Stimulated activated CD4-positive, alpha-beta T cell treated with anti-CD3 and anti-CD28 coated beads, Interleukin-4, amount 100 ng/mL, for 24 hours (primary cell): ENCODE data around the gene CD1C.
"Not testable (repeated sequence)": the region's sequence is repeated elsewhere in the genome, so short reads cannot be mapped to it uniquely, and the experiment has no call there.

Experiments
- DNase-seq: peaks from one replicate; pipeline ENCODE4 v3.0.0-alpha.2; 2020

The CD1C gene

DNA sequence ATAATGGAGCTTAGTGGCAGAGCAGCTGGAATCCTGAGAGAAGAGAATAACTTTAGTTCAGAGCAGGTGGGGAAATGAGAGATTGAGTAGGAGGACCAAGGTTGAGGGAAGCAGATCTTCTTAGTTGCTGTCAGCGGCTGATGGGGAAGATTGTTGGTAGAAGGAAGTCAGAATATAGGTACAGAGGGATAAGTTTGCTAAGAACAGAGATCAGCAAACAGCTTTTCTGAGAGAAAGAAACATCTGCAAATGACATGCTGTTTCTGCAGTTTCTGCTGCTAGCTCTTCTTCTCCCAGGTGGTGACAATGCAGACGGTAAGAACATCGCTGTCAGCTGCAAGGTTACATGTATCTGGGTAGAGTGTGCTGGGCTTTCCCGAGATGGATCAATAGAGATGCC lies at the start of gene CD1C:
Gene CD1C, plus strand, starts transcription at position 113 of the 400 bp plus-strand sequence. Its CDS starts 142 bp downstream, at position 255.
- no peak for DNase-seq

DNA sequence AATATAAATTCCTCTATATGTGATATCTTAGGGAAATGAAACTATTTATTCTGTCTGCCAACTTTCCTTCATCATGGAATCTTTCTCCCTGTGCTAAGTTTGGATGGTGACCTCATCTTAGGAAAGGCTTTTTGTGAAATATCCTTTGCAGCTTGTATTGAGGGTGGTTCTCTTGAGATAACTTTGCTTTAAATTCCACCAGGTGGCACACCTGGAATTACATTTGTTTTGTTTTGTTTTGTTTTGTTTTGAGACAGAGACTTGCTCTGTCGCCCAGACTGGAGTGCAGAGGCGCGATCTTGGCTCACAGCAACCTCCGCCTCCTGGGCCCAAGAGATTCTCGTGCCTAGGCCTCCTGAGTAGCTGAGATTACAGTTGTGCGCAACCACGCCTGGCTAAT lies 43.1 kb upstream of the CD1C start:
- DNase-seq: no peak

DNA sequence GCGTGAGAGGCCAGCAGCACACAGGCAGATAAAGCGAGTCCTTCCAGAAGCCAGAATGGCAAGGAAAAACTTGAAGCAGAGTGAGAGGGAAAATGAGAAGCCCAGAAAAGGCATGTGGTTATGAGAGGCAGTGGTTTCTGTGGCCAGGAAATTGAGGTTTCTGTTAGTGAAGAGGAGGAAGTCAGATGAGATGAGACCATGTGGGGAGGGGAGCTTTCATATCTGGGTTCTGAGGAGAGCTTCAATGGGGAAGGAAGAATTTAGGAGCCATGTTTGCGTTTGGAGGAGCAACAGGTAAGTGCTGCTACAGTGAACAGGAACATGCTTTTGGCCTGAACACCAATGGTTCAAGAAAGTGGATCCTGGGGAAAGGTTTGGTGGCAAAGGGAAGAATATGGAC lies 41.6 kb upstream of the CD1C start:
- DNase-seq: peak; percentile 10

DNA sequence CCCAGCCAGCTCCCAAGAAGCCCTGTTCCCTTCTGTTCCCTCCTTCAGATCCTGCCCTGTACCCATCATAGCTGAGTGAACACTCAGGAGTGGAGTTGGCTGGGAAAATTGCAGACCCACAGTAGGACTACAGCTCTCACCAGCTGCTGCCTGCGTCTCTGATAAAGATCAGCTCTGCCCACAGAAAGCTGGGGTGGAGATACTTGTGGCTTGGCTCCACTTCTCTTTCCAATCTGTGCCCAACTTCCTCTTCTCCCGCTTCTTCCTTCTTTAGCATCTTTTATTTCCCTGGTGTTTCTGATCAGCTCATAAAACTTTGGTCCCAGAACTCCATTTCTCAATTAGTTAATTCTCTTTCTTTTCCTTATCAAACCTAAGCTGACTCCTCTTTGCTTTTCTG lies 41.0 kb upstream of the CD1C start:
- DNase-seq: no peak

DNA sequence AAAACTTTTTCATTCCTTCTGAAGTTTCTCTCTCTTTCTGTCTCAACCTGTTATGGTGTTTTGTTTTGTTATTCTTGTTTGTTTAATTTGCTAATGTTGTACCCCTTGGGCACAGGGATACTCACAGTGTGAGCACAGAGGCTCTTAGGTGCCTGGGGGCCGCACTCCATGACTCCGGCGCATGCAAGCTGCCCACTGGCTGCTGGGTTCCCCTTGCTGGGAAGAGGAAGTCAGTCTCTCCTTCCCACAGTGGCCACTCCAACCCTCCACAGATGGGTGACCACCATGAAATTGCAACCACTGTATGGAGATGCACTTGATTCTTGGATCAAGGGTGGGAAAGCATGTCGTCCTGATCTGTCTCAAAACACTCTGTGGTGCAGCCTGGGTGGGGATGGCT lies 40.1 kb upstream of the CD1C start:
- no peak for DNase-seq

DNA sequence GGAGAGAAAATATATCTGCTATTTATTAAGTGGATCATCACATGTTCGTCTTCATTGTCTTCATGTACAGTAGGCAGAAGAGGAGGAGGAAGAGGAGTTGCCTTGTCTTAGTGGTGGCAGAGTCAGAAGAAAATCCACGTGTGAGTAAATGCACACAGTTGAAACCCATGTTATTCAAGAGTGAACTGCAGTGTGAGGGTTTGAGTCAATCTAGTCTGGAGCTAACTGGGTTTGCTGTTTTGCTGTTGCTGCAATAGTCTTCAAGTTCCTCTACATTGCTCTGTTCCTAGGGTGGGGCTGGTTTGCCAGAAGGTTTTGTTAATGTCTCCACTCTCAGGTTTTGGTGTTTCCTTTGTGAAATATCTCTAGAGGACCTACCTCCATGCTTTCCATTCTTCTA lies 38.6 kb upstream of the CD1C start:
- DNase-seq: no peak

DNA sequence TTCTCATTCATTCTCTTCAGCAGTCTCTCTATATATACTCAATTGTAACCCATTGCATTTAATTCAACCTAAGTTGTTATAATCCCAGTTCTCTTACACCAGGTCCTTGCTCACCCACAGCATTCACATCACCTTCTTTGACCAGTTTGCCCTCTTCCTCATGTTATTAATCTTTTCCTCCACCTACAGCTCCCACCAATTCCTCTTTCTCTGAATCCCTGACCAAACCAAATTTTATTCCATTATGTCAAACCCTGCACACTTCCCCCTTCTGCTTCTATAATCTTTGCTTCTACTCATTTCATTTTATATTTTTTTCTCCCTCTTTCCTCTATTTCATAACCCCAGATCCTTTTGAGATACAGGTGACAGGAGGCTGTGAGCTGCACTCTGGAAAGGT lies 34.1 kb upstream of the CD1C start:
- DNase-seq: no peak

DNA sequence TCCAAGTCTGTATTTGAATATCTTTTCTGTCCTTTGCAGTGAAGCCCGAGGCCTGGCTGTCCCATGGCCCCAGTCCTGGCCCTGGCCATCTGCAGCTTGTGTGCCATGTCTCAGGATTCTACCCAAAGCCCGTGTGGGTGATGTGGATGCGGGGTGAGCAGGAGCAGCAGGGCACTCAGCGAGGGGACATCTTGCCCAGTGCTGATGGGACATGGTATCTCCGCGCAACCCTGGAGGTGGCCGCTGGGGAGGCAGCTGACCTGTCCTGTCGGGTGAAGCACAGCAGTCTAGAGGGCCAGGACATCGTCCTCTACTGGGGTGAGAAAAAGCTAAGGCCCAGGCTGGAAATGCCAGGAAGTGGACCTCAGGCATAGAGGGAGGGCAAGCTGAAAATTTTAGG lies 33.0 kb upstream of the CD1C start:
- DNase-seq: not testable (repeated sequence)

DNA sequence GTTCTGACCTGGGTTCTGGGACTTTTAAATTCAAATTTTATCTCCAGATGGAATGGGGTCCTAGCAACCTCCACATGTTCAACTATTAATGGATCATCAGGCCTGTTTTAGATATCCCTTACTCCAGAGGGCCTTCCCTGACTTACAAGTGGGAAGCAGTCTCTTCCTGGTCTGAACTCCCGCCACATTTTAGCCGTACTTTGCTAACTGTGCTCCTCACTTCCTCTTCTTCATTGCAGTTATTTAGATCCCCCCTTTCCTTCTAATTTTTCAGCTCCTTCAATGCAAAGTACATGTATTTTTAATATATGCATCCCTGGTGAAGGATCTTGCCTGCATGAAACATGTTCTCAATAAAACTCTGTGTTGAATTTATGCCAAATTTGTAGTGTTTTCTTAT lies 31.8 kb upstream of the CD1C start:
- no peak for DNase-seq

DNA sequence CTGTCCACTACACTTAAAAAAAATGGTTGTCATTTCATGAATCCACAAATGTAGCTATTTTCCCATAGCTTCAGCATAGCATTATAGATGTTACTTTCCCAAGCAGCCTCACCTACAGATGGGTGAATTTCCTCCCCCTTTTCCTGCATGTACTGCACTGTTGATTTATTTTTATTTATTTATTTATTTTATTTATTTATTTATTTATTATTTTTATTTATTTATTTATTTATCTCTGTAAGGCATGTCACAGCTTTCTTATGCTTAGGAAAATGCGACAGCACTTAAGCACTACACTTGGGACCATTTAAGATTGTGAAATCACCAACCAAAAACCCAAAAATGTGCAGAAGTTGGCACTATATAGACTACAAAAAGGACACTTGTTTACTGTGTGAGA lies 30.6 kb upstream of the CD1C start:
- no peak for DNase-seq

DNA sequence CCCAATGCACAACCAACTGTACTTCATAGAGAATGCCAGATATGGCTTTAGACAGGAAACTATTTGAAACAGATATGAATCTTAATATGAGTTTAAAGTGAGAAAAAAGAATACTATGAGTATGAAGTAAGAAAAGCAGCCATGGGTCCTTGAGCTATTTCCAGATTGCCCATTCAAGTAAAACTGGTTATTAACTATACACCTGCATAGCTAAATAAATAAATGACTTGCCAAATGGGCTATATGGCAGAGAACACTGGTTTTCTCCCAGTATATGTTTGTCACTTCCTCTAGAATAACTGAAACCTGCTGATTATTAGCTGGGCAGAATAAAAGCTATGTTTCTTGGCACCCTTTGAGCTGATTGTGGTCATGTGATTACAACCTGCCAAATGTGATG lies 17.0 kb upstream of the CD1C start:
- no peak for DNase-seq

DNA sequence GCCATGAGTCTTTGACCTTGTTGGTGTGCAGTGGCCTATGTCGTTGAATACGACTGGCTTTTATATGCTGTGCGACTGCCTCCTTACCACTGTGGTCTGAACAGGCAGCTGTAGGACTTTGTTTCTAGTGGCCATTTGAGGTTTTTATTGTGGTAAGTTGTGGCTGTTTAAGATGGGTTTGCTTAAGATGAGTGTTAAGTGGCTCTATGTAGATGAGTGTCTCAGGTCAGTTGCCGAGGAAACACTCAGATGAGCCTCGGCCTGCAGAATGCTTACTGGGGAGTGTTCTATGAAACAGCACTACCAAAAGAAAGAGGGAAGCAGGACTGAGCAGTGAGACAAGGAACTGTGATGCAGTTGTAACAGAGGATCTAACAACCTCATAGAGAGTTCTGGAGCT lies 14.9 kb upstream of the CD1C start:
- no peak for DNase-seq

DNA sequence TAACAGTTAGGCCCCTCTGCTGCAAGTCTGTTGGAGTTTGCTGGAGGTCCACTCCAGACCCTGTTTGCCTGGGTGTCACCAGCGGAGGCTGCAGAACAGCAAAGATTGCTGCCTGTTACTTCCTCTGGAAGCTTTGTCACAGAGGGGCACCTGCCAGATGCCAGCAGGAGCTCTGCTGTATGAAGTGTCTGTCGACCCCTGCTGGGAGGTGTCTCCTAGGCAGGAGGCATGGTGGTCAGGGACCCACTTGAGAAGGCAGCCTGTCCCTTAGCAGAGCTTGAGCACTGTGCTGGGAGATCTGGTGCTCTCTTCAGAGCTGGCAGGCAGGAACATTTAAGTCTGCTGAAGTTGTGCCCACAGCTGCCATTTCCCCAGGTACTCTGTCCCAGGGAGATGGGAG lies 7.3 kb upstream of the CD1C start:
- DNase-seq: not testable (repeated sequence)

DNA sequence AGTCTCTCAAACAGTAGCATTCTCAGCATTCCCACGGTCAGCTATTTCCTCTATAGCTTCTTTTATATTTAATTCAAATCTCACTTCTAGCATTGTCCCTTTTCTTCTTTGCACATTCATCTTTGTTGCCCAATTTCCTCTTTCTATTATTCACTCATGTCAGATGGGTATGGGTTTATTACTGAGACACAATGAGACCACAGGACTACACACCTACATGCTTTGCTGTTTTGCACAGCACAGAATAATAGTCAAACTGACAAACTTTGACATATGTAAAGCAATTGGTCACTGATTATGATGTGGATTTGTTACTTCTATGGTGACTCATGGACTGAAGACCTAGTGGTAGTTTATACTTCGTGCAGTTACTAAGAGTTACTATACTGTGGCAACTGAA lies 5.8 kb upstream of the CD1C start:
- DNase-seq: no peak

DNA sequence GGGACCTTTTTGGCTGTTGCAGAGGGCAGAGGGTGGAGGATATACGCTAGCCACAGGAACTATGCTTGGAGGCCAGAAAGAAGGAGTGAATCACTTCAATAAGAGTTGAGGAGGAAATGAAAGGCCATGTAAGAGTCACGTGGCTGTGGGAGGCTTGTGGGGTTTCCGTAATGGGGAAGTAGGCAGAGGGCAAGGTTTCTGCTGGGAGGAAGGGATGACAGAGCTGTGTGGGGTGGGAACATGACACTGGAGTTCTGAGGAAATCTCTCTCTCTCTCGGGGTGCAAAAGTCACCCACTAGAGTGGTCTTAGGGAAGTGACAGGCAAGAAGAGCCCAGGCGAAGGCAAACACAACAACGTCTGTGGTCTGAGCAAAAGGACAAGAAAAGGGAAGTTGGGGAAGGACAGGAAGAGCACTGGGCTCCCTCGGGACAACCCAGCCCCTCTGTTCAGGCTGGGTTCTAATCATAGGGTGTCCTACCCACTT lies 3.9 kb upstream of the CD1C start:
- DNase-seq: peak; percentile 28

DNA sequence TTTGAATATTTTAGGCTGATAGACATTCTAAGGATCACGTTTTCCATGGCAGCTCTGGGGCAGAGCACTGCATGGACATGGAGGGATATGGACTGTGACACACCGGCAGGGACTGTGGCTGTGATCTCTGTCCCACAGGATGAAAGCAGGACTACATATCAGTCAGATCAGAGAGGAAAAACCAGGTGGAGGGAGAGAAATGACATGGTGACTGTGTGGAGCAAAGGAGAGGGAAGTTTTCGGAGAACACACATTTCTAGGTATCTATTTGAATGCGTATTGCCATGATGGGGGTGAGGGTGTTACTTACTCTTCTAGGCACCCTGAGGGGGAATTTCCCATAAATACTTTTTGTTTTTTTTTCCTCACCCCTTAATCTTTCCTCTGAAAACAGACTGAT lies 3.2 kb upstream of the CD1C start:
- no peak for DNase-seq

DNA sequence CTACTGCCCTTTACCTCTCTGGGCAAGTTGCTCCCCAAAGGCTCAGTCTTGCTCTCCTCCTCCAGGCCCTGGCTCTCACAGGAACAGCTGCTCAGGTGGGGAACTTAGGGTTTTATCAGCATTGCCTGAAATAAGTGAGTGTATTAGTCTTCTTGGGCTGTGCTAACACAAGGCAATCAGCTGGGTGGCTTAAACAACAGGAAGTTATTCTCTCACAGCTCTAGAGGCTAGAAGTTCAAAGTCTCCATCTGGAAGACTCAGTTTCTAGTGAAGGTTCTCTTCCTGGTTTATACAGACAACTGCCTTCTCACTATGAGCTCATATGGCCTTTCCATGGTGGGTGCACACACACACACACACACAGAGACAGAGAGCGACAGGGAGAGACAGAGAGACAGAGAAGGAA lies 2.8 kb upstream of the CD1C start:
- DNase-seq: no peak

DNA sequence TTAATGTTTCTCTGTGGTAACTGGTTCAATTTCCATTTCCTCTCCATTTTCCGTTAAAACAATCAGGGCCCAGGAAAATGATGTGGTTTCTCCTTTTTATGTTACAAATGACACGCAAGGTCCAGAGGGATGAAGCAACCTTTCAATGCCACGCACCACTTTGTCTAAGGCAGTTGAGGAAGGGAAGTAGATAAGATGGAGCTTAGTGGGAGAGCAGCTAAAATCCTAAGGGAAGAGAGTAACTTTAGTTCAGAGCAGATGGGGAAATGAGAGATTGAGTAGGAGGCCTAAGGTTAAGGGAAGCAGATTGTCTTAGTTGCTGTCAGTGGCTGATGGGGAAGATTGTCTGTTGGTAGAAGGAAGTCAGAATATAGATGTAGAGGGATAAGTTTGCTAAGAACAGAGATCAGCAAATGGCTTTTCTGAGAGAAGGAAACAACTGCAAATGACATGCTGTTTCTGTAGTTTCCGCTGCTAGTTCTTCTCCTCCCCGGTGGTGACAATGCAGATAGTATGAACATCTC lies 660 bp downstream of the CD1C start:
- no peak for DNase-seq

DNA sequence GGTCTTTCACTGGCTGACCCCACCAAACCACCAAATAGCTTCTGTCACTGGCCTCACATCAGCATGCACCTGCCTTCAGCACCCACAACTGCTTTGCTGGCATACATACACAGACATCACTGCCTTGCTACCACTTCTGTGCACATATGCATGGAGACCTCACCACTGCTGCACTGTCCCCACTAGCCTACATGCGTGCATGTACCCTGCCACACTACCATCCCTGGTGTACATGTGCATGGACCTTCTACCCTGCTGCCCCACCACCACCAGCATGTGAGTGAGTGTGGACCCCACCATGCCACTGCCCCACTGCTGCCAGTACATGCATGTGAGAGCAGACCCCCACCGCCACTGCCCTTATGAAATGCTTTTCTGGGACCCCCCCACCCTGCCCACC lies 6.1 kb downstream of the CD1C start:
- DNase-seq: no peak

DNA sequence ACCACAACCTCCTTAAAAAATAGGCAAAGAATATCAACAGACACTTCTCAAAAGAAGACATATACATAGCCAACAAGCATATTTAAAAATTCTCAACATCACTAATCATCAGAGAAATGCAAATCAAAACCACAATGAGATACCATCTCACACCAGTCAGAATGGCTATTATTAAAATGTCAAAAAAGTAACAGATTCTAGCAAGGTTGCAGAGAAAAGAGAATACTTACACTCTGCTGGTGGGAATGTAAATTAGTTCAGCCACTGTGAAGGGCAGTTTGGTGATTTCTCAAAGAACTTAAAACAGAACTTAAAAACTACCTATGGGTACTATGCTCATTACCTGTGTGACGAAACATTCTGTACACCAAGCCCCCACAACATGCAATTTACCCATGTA lies 20.9 kb downstream of the CD1C start:
- no peak for DNase-seq

DNA sequence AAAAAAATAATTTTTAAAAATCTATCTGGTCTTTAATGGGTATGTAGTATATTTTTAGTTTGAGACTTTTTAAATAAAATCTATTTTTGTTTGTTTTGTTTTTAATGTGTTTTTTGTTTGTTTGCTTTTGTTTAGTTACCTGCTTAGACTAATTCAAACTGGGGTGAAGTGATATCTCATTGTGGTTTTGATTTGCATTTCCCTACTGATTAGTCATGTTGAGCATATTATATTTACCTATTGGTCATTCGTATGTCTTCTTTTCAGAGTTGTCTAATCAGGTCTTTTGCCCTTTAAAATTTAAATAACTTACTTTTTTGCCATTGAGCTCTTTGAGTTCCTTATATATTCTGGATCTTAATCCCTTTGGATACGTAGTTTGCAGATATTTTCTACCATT lies 21.3 kb downstream of the CD1C start:
- no peak for DNase-seq

DNA sequence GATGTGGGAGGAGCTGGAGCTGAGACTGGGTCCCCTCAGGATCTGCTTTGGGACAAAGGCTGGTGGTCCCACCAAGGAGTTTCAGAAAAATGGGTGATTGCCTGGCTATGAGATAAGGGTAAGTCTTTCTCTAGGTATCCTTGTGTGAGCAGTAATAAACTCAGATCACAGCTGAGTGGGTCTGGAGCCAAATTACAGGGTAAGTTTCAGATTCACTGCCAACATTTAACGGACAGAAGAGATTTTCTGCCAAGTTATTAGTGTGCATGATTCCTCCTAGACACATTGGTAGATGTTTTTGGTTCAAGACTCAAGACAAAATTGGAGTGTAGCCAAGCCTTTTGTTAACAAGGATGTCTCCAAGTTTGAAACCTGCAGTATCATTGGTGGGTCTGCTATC lies 34.1 kb downstream of the CD1C start:
- DNase-seq: no peak

DNA sequence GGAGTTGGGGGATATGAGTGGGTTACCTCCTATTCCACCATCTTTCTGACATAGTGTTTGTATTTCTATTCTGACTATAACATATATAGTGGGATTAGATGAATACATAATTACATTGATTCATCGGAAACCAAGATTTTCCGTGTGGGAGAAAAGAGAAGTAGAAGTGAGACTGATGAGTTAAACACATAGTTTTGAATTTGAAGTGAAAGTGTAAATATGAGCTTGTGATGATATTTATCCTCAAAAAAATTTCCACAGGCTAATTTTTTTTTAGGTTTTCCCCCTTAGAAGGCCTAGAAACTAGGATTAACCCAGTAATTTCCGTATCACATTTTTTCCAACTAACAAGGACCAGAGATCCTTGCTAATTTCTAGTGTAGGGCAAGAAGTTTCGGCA lies 34.7 kb downstream of the CD1C start:
- DNase-seq: no peak

DNA sequence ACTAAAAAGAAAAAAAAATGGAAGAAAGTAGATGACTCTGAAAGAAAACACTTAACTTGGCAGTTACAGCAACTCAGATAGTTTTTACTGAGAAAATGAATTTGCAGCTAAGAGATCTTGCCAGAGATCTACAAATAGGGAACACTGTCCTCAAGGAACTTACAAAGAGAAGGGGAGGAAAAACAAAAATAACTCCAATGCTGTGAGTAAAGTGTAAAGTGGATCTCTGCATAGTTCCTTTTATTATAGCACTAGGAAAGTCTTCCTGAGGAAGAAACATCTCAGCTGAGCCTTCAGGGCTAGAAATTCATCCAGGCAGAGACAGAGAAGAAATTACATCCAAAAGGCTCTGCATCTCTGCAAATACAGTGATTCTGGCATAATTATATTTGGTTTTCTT lies 37.8 kb downstream of the CD1C start:
- DNase-seq: no peak

DNA sequence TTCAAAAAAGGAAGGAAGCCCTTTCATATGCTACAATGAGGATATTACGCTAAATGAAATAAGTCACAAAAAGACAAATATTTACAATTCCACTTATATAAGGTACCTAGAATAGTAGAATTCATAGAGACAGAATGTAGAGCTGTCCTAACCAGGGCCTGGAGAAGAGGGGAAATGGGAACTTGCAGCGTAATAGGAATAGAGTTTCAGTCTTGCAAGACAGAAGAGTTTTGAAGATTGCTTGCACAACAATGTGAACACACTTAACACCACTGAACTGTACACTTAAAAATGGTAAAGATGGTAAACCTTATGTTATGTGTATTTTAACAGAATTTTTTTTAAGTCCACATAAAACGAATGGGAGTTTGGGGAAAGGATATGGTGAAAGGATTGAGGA lies 38.7 kb downstream of the CD1C start:
- no peak for DNase-seq

DNA sequence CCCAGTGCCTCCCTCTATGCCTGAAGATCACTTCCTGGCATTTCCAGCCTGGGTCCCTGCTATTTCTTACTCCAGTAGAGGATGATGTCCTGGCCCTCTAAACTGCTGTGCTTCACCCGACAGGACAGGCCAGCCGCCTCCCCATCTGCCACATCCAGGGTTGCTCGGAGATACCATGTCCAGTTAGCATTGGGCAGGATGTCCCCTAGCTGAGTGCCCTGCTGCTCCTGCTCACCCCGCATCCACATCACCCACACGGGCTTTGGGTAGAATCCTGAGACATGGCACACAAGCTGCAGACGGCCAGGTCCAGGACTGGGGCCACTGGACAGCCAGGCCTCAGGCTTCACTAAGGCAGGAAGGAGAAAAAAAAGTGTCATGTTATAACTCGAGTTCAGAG lies 39.6 kb downstream of the CD1C start:
- DNase-seq: no peak
